Fibroblast of skin of scalp (primary cell): ENCODE results near the gene STRN3.
A peak's percentile ranks its signal among the peaks of the same experiment; 100 is the strongest.
"Not testable (repeated sequence)": the region's sequence is repeated elsewhere in the genome, so short reads cannot be mapped to it uniquely, and the experiment has no call there.

Source experiments
- DNase-seq: peaks from one replicate; pipeline ENCODE4 v3.0.0-alpha.2; 2013

The STRN3 gene

DNA sequence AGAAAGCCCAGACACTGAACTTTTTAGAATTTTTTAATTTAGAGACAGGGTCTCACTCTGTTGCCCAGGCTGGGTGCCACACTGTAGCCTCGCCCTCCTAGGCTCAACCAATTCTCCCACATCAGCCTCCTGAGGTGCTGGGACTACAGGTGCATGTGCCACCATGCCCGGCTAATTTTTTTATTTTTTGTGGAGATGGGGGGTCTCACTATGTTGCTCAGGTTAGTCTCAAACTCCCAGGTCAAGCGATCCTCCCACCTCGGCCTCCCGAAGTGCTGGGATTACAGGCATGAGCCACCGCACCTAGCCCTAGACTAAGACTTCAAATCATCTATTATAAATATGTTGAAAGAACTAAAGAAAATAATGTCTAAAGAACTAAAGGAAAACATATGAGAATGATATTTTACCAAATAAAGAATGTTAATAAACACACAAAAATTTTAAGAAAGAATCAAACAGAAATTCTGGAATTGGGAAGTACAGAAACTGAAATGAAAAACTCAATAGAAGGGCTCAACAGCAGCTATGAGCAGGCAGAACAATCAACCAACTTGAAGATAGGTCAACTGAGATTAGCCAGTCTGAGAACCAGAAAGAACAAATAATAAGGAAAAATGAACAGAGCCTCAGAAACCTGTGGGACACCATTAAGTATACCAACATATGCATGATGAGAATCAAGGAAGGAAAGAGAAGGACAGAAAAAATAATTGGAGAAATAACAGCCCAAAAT lies 27.0 kb downstream of the STRN3 start:
- no peak for DNase-seq

DNA sequence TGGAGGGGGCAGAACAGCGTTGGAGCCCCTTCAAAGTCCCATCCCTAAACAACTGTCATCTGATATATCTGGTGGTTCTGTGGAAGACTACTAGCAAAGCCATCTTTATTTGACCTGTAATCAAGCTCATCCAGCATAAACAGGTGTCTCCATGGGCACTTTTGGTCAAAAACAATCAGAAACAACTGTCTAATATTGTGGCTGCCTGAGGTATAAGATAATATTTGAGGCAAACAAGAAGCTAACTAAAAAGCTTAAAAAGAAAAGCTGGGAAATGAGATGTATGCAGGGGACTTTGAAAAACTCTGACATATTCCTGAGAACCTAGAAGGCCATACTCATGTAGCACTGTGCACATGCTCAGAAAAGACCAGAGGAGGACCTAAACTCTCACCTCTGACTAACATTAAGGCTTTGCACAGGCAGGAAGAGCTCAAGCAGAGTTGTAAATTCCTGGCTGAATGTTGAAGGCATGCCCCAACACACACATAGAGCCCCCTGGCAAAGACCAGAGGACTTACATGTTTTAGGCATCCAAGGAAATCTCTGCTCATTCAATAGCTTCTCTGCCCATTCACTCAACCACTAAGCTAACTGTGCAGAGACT lies 28.0 kb downstream of the STRN3 start:
- no peak for DNase-seq

DNA sequence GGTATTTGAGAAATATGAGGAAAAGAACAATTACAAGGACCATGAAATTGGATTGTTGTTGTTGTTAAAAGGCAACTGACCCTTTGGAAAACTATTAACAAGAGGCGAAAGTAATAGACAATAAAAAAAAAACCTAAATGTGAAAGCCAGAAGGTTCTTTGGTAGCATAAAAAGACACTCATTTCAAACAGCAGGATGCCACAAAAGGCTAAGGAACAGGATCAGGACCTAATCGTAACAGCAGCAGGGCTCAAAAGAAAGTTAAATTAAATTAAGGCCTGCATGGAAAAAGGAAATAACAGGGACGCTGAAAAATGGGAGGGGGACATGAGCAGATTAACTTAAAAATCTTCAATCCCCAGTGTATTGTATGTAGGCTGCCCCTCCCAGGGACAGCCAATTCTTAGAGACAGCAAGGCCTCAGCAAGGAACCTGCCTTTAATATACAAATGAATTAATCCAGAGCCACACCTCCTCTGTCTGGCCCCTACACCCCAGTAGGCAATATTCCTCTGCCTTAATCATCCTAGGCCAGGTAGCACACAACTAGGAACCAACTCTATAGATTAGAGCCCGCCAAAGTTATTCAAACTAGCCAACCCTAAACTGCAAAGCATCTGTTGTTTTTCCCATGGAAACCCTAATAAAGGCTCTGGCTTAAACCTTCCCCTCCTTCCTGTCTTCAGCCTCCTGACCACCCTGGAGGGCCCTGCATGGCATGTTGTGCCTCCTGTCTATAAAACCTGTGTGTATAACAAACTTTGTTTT lies 29.1 kb downstream of the STRN3 start:
- no peak for DNase-seq

DNA sequence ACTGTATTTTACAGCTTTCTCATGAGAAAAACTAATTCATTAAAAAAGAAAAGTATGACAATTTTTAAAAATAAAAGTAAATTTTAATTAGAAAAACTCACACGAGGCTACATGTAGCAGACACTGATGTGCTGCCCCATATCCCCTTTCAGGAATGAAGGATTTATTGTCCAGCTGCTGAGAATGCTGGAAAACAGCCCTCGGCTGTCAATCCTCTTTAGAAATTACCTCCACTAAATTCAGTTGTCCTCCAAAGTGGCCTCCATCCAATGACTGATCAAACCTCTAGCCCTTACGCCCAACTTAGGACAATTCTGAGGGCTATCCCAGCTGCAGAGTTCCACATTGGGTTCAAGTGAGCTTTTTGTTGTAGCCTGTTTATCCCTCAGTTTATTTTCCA lies 30.5 kb downstream of the STRN3 start:
- no peak for DNase-seq

DNA sequence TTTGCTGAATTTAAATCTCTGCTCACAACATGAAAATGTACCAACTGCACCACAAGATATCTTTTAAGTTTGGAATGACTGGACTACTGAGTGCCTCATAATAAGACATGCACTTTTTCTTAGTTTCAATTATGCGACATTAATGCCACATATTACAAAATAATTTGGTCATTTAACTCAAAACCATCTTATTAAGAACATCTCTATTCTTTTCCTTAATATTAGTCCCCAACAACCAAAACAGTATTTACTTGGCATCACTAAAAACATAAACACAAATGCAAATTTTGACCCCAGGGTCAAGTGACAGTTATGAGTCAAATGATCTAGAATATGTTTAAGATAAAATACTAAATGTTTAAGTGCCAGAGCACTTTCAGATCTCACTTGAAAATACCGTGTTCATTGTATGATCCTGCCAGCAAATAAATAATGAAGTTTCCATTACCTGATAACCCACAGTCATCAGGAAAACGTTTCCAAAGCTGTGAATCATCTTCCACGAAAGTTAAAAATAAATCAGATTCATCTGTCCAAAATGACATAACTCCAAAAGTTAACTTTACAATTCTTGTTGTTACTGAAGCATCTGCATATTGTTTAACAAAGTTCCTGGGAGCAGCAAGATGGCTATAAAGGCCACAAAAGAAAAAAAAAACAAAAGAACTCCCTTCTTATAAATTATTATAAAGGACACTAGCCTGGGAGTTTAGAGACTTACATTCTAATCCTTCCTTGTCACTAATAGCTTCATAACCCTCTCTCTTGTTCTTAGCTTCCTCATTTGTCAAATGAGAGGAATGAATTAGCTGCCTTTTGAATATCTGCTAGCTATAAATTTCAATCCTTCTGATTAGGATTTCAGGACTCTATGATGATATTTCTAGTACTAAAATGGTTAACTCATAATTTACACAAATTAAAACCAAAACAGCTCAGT lies 31.2 kb downstream of the STRN3 start:
- peak; percentile 25 for DNase-seq

DNA sequence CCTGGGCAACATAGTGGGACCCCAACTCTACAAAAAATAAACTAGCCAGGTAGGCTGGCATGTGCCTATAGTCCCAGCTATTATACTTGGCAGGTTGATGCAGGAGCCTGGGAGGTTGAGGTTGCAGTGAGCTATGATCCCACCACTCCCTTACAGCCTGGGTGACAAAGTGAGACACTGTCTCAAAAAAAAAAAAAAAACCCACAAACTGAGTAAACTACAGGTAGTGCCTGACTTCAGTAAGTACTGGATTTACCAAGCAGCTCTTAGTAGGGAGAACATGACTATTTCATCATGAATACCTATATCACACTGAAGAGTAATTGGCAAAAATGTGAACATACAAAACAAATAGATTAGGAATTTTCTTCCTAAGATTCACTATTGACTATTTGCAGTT lies 33.1 kb downstream of the STRN3 start:
- DNase-seq = no peak

DNA sequence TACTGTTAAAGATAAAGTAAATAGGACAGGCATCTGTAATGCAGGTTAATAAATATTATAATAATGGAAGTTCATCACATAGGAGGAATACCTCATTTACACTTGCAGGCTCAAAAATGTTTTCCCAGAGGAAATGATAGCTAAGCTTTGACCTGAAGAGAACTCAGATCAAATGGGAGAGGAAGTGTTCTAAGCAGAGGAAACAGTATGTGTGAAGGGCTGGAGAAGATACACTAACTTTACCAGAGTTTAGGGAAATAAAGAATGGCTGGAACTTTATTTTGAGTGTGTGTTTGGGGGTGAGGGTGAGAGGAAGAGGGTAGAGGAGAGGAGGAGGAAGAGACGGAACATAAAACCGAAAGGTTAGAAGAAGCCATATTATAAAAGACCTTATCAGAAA lies 34.8 kb downstream of the STRN3 start:
- DNase-seq = no peak

DNA sequence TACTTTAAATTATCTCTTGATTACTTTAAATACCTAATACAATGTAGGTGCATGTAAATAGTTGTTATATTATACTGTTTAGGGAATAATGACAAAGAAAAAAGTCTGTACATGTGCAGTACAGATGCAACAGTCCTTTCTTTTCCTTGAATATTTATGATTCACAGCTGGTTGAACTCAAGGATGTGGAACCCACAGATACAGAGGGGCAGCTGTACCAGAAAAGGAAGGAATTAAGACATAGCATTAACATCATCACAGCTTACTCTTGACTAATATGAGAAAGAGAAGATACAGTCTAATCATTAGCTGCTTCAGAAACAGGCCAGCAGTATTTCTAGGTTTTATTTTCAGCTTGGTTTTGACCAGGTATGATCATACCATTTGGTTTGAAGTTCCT lies 35.4 kb downstream of the STRN3 start:
- DNase-seq = no peak

DNA sequence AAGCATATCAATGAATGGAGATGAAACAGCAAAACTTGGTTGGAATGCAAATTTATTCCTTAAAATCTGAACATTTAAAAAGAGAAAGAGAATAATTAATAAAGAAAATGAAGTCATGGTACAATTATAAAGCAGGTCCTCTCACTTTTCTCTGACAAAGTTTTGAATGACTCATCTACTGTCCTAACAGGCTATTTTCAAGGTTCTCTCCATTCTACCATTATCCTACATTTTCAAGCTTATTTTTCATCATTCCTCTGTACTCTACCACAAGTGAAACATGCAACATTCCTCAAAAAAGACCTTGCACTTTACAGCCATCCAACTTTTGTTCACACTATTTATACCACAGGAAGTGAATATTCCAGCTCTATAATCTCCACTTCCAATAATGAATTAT lies 37.7 kb downstream of the STRN3 start:
- peak; percentile 30 for DNase-seq

DNA sequence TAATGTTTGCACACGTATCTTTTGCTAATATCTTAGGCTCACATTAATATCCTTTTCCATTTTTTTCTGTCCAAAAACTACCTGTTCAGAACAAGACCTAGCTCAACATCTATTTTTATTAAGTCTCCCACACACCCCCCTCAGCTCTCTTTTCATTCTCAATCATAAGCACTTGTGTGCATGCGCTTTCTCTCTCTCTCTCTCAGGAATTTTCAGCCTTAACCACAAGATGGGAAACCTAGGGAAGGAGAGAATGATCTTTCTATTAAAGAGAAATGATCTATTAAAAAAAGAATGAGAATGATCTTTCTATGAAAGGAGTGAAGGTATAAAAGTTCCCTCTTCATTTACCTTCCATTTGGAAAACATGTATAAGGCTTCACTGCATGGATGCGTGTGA lies 40.4 kb downstream of the STRN3 start:
- peak; percentile 18 for DNase-seq

DNA sequence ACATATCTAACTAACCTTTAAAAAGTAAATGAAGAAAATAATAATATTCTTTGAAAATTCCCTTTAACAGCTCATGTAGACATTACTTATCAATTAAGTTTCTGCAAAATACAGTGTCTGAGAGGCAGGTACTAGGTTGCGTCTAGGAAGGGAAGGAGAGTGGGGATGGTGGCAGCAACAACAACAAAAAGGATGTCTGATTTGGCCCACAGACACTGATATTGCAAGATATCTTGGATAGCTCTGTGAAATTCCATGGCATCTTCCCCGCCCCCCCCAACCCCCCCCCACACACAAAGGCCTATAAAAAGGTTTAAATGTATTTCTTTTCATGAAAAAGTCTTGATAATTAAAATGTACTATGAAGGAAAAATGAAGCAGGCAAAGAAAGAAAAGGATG lies 42.3 kb downstream of the STRN3 start:
- no peak for DNase-seq

DNA sequence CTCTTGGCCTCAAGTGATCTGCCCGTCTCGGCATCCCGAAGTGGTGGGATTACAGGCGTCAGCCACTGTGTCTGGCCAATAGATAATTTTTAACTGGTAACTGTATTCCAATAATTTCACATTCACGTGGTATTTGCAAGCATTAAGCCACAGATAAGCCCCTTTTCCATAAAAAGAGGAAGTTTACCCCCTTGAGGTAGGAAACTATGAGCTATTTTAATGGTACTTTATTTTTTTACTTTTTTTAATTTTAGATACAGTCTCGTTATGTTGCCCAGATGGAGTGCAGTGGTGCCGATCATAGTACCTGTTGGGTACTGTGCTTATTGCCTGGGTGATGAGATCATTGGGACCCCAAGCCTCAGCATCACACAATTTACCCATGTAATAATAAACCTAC lies 43.6 kb downstream of the STRN3 start:
- no peak for DNase-seq

DNA sequence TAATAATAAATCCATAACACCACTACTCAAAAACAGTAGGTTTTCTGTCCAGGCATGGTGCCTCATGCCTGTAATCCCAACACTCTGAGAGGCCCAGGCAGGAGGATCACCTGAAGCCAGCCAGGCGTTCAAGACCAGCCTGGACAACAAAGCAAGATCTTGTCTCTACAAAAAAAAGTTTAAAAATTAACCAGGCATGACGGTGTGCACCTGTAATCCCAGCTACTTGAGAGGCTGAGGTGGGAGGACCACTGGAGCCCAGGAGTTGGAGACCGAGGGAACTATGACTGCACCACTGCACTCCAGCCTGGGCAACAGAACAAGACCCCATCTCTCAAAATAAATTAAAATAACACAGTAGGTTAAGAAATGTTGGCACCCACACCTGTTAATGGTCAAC lies 45.2 kb downstream of the STRN3 start:
- no peak for DNase-seq

DNA sequence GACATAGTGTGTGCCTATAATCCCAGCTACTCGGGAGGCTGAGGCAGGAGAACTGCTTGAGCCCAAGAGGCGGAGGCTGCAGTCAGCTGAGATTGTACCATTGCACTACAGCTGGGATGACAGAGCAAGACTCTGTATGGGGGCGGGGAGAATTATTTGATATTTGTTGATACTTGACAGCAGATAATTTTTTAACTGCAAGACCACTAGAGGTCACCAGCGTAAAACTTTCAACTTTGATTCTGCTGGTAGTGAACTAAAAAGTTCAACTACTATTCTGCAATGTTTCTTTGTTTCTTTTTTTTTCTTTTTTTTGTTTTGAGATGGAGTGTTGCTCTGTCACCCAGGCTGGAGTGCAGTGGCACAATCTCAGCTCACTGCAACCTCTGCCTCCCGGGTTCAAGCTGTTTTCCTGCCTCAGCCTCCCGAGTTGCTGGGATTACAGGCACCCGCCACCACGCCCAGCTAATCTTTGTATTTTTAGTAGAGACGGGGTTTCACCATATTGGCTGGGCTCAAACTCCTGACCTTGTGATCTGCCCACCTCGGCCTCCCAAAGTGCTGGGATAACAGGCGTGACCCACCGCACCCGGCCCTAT lies 46.0 kb downstream of the STRN3 start:
- peak; percentile 82 for DNase-seq

DNA sequence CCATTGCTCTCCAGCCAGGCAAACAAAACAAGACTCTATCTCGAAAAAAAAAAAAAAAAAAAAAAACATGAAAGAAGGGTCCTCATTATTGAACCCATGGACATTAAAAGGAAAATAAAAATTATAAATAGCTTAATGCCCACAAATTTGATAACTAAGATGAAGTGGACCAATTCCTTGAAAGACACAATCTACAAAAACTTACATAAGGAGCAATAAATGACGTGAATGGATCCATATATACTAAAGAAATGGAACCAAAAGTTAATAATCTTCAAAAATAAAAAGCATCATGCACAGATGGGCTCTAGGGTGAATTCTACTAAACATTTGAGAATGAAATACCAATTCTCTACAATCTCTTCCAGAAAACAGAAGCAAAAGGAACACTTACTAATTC lies 48.4 kb downstream of the STRN3 start:
- DNase-seq = no peak

DNA sequence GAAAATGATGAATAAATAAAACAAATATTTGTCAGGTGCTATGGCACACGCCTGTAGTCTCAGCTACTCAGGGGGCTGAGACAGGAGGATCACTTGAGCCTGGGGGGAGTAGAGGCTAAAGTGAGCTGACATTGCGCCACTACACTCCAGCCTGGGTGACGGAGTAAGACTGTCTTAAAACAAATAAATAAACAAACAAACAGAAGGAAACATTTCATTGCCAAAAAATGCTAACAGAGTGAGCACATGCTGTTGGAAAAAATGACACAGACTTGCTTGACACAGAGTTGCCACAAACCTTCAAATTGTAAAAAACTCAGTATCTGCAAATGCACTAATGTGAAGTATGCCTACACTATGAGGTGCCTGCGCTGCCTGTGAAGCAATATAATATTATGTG lies 51.6 kb downstream of the STRN3 start:
- peak; percentile 27 for DNase-seq

DNA sequence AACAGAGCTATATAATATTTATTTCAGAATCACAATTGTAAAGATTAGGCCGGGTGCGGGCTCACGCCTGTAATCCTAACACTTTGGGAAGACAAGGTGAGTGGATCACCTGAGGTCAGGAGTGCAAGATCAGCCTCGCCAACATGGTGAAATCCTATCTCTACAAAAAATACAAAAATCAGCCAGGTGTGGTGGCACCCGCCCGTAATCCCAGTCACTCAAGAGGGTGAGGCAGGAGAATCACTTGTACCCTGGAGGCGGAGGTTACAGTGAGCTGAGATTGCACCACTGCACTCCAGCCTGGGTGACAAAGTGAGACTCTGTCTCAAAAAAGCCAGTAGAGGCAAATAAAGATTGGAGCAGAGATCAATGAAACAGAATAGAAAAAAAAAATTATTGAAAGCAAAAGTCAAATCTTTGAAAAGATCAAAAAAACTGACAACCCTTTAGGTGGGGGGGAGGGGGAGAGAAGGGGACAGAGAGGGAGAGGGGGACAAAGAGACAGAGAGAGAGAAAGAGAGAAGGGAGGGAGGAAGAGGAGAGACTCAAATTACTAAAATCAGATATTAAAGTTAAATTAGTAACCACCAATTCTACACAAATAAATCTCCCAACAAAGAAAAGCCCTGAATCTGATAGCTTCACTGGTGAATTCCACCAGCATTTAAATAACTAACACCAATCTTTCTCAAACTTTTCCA lies 53.1 kb downstream of the STRN3 start:
- no peak for DNase-seq

DNA sequence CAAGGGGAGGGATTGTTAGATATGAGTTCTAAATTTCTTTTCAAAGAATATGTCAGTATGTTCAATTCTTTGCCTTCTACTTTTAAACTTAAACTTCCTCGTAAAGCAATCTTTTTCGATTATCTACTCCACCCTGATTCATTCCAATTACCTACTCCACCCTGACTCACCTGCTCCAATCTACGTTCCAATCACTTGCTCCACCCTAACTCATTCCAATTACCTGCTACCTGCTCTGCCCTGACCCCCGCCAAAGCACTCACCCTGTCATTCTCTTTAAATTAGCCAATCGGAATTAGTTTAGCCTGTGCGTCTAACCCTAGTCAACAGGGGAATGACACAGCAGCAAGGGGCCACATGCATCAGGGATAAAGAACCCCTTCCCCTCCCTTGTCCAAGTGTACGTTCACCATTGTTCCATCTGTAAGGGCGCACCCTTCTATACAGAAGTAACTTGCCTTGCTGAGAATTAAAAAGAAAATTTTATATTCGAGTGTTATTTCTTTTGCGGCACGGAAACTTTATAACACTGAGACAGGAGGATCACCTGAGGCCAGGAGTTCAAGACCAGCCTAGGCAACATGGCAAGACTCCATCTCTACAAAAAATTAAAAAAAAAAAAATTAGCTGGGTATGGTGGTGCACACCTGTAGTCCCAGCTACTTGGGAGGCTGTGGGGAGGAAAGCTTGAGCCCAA lies 54.0 kb downstream of the STRN3 start:
- not testable (repeated sequence) for DNase-seq

DNA sequence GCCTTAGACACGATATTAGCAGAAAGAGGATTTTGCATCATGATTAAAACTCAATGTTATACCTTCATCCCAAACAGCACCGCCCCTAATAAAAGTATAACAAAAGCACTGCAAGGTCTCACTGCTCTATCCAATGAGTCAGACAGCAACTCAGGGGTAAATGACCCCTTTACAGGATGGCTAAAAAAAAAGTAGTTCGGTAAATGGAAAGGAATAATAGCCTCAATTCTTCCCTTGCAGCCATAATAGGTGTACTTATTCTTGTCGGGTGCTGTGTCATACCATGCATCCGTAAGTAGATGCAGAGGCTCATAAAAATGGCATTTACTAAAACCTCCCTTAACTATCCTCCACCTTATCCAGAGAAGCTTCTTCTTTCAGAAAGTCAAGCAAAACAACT lies 54.6 kb downstream of the STRN3 start:
- DNase-seq = no peak

DNA sequence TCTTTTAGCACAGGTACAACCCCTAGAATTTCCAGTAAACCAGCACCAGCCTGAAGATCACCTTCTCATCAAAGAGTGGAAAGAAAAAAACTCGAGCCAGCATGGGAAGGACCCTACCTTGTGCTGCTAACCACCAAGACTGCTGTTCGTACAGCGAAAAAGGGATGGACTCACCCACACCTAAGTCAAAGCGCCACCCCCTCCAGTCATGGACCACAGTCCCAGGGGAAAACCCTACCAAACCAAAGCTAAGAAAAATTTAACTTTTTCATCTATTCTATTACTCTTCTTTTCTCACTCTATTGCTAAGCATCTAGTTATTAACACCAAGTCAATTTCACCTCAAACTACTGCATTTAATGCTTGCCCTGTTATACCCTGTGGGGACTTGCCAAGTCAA lies 56.4 kb downstream of the STRN3 start:
- not testable (repeated sequence) for DNase-seq
